GM19397 (cell line): ENCODE measurements around the gene EFCAB6.

ENCODE experiments used
- ATAC-seq: cut with Tn5 transposase; IDR thresholded peaks from one replicate; pipeline ENCODE4 v1.9.1; 2021; ENCODE audit warnings: mild to moderate bottlenecking, moderate library complexity; ENCODE audit not compliant: unreplicated experiment

The EFCAB6 gene

GRCh38 chr22:43533656-43534428 is 278.3 kb downstream of the EFCAB6 start:
- no peak for ATAC-seq

- no peak for ATAC-seq
Measured at GRCh38 chr22:43533156-43533530, 279.0 kb downstream of the EFCAB6 start.

- ATAC-seq: no peak
Measured at GRCh38 chr22:43532301-43533155, 279.6 kb downstream of the EFCAB6 start.

GRCh38 chr22:43531651-43532050 is 280.5 kb downstream of the EFCAB6 start:
- ATAC-seq: no peak

GRCh38 chr22:43530349-43531201 is 281.5 kb downstream of the EFCAB6 start:
- no peak for ATAC-seq

- ATAC-seq: no peak
Measured at GRCh38 chr22:43529934-43530333, 282.2 kb downstream of the EFCAB6 start.

GRCh38 chr22:43529461-43529860 is 282.6 kb downstream of the EFCAB6 start:
- ATAC-seq: no peak

GRCh38 chr22:43528601-43529360 is 283.3 kb downstream of the EFCAB6 start:
- no peak for ATAC-seq

GRCh38 chr22:43526946-43527345 is 285.2 kb downstream of the EFCAB6 start:
- ATAC-seq: no peak

GRCh38 chr22:43526117-43526655 is 285.9 kb downstream of the EFCAB6 start:
- ATAC-seq: no peak

- no peak for ATAC-seq
Measured at GRCh38 chr22:43521716-43522115, 290.4 kb downstream of the EFCAB6 start.

GRCh38 chr22:43520632-43521039 is 291.5 kb downstream of the EFCAB6 start:
- ATAC-seq: no peak

GRCh38 chr22:43516996-43517635 is 295.0 kb downstream of the EFCAB6 start:
- ATAC-seq: no peak

- no peak for ATAC-seq
Measured at GRCh38 chr22:43516386-43516785, 295.7 kb downstream of the EFCAB6 start.

- ATAC-seq: no peak
Measured at GRCh38 chr22:43515902-43516301, 296.2 kb downstream of the EFCAB6 start.

- no peak for ATAC-seq
Measured at GRCh38 chr22:43515411-43515810, 296.7 kb downstream of the EFCAB6 start.

- no peak for ATAC-seq
Measured at GRCh38 chr22:43514476-43515157, 297.5 kb downstream of the EFCAB6 start.

- no peak for ATAC-seq
Measured at GRCh38 chr22:43512279-43512678, 299.8 kb downstream of the EFCAB6 start.

- ATAC-seq: no peak
Measured at GRCh38 chr22:43511276-43511910, 300.7 kb downstream of the EFCAB6 start.
